Right lobe of liver (tissue), 6 donors: ENCODE data around the gene SYNJ2BP. TPM values are rescaled to one million over a fixed set of nuclear protein-coding genes. Genes with fewer than 3 reads are reported as not detected.
A peak's percentile ranks its signal among the peaks of the same experiment; 100 is the strongest.

Source experiments
- ATAC-seq, 4 donors: fragments of 200-7000 bp; cut with Tn5 transposase; one replicate each; pipeline ENCODE4 v1.9.1; 2020; ENCODE audit warnings: mild to moderate bottlenecking in 4 of 4, moderate library complexity in 4 of 4
- DNase-seq, 3 donors: peaks; one replicate each; pipeline ENCODE4 v3.0.0-alpha.2; 2020
- H3K27ac ChIP-seq, 3 donors: fragments of 200-600 bp; one replicate each; pipeline ENCODE4 v1.8.0; 2022
- H3K27me3 ChIP-seq, 2 donors: fragments of 200-600 bp; one replicate each; pipeline ENCODE4 v1.8.0; 2022
- H3K36me3 ChIP-seq, 4 donors: fragments of 200-600 bp; sonication (generic) in 1 of 4; one replicate each; pipeline versions ENCODE4 v1.5.1 to v1.8.0; 2017 to 2022; ENCODE audit warnings: control low read depth in 1 of 4
- H3K4me1 ChIP-seq, 4 donors: fragments of 200-600 bp; sonication (generic) in 1 of 4; one replicate each; pipeline versions ENCODE4 v1.5.1 to v1.8.0; 2017 to 2022; ENCODE audit warnings: control low read depth in 1 of 4
- H3K4me3 ChIP-seq, 3 donors: fragments of 200-600 bp; one replicate each; pipeline ENCODE4 v1.8.0; 2022
- H3K9me3 ChIP-seq, 4 donors: fragments of 200-600 bp; sonication (generic) in 1 of 4; one replicate each; pipeline versions ENCODE4 v1.5.1 to v1.8.0; 2017 to 2022; ENCODE audit warnings: control low read depth in 1 of 4
- CTCF ChIP-seq, 4 donors: fragments of 200-600 bp in 3 of 4; fragments of 450-650 bp in 1 of 4; IDR thresholded peaks; one replicate each; pipeline versions ENCODE4 v1.5.1 to v1.8.0; 2016 to 2022; ENCODE audit warnings: antibody characterized with exemption in 4 of 4, mild to moderate bottlenecking in 2 of 4
- POLR2A ChIP-seq: fragments of 450-650 bp; IDR thresholded peaks from one replicate; pipeline ENCODE4 v1.6.1; 2017; ENCODE audit warnings: antibody characterized with exemption, mild to moderate bottlenecking
- WGBS: methylation state at CpG from one replicate; pipeline ENCODE4 v1.1.6; 2018; ENCODE audit warnings: low coverage, low lambda C conversion rate; ENCODE audit not compliant: insufficient coverage; ENCODE audit errors: missing lambda C conversion rate; 5-methylcytosine and 5-hydroxymethylcytosine counted together
- intact Hi-C, 2 donors: fragments of 100-400 bp; cut with DNase I; formaldehyde crosslinking; loops; one replicate each; pipeline versions ENCODE4 v1.11.2 to v1.14.1; 2022
- total RNA-seq, 6 experiments: library from RNA; depleted of rRNA in 2 of 6; stranded (reverse); fragments of >200 nt in 2 of 6; fragmentation: NEBNext Ultra II Directional in 3 of 6; extraction: Animal tissue kit (Norgen Biotek cat#: 25700) in 3 of 6; gene quantifications; one replicate each; pipeline versions ENCODE4 v1.1.0 to v1.2.4, GENCODE V29; 2016 to 2023
- donor health status: DM: no; HTN: yes; CAD: no.
- donor health status: DM: no; HTN: no; CAD: no.
- donor health status: DM: no; HTN: no; CAD: no.
- donor health status: DM: no; HTN: yes; CAD: no.
- donor health status: DM: no; HTN: yes; CAD: no.

SYNJ2BP gene
- total RNA-seq, 6 experiments from 2014 or later, result 15.9 to 26.9 (median 21.1) TPM

GRCh38 chr14:70392676-70393075, 24.2 kb downstream of the SYNJ2BP start:
- no peaks in the 10 kb centered on the region for H3K27me3 ChIP-seq
- no peak overlapping the region for H3K4me3 ChIP-seq
- WGBS, result 30% methylated on average over 3 of the region's 3 CpGs
- no peak overlapping the region for H3K27ac ChIP-seq
- peaks cover 0 to 8% (median 0%) of the 10 kb centered on the region in 4 donors for H3K4me1 ChIP-seq
- H3K9me3 ChIP-seq, result no peaks in the 10 kb centered on the region
- intact Hi-C loops, result no loop called here
- no peak for TF ChIP-seq CTCF (IDR thresholded peaks at IDR 0.05)
- no peak for TF ChIP-seq POLR2A
- peak in 1 of 4 donors; percentile 50 for ATAC-seq
- H3K36me3 ChIP-seq, result peaks cover 0 to 2% (median 0%) of the 10 kb centered on the region in 4 donors
- DNase-seq, result no peak

- 76% methylated on average over 6 of the region's 6 CpGs for WGBS
- ATAC-seq (peak in 1 of 4 donors; percentile 32), DNase-seq (no peak)
- no peaks in the 10 kb centered on the region for H3K27me3 ChIP-seq
- TF ChIP-seq POLR2A (no peak), CTCF (IDR thresholded peaks at IDR 0.05) (no peak)
- peaks cover 0 to 2% (median 0%) of the 10 kb centered on the region in 4 donors for H3K36me3 ChIP-seq
- H3K4me1 ChIP-seq, result peaks cover 0 to 8% (median 0%) of the 10 kb centered on the region in 4 donors
- H3K9me3 ChIP-seq, result no peaks in the 10 kb centered on the region
- H3K27ac ChIP-seq, result no peak overlapping the region
- intact Hi-C loops, result no loop called here
- H3K4me3 ChIP-seq, result no peak overlapping the region
Observed at GRCh38 chr14:70391493-70392391, 25.1 kb downstream of the SYNJ2BP start.

GRCh38 chr14:70382536-70382935, 34.4 kb downstream of the SYNJ2BP start:
- WGBS, result 79% methylated on average over 2 of the region's 2 CpGs
- H3K9me3 ChIP-seq, result no peaks in the 10 kb centered on the region
- H3K27me3 ChIP-seq, result no peaks in the 10 kb centered on the region
- intact Hi-C loops, result no loop called here
- H3K4me1 ChIP-seq, result no peaks in the 10 kb centered on the region
- ATAC-seq (no peak), DNase-seq (no peak)
- TF ChIP-seq POLR2A (no peak), CTCF (IDR thresholded peaks at IDR 0.05) (no peak)
- H3K4me3 ChIP-seq, result no peak overlapping the region
- H3K36me3 ChIP-seq, result peaks cover 0 to 5% (median 0%) of the 10 kb centered on the region in 4 donors
- no peak overlapping the region for H3K27ac ChIP-seq

GRCh38 chr14:70380824-70381223, 36.1 kb downstream of the SYNJ2BP start:
- intact Hi-C loops, result no loop called here
- no peak overlapping the region for H3K4me3 ChIP-seq
- TF ChIP-seq POLR2A (no peak), CTCF (IDR thresholded peaks at IDR 0.05) (no peak)
- no peaks in the 10 kb centered on the region for H3K4me1 ChIP-seq
- DNase-seq (no peak), ATAC-seq (no peak)
- no peaks in the 10 kb centered on the region for H3K9me3 ChIP-seq
- no peaks in the 10 kb centered on the region for H3K27me3 ChIP-seq
- H3K27ac ChIP-seq, result no peak overlapping the region
- H3K36me3 ChIP-seq, result peaks cover 0 to 8% (median 0%) of the 10 kb centered on the region in 4 donors
